K562 (cell line): Measurements from ENCODE around the gene LRMDA. TPM values are rescaled to one million over a fixed set of nuclear protein-coding genes. Genes with fewer than 3 reads are reported as not detected.

Experiments
- ATAC-seq: fragments of 200-7000 bp; cut with Tn5 transposase; 3 replicates; pipeline ENCODE4 v1.9.1; 2020; ENCODE audit warnings: moderate library complexity
- BruUV-seq: library from RNA; stranded (reverse); fragments of 400-500 nt; replicated peaks from 2 replicates; lab custom pipeline; 2021; lab: Mats Ljungman, UMichigan
- CTCF ChIA-PET: fragments of 300-600 bp; formaldehyde crosslinking; extraction: SDS; loops from one replicate; lab custom pipeline; 2021; ENCODE audit warnings: low intra/inter-chr PET ratio; lab: Yijun Ruan, JAX
- POLR2A ChIA-PET: fragments of 300-600, 350-650 bp; sonication (Branson Sonifier 250); formaldehyde crosslinking; extraction: SDS; loops from one replicate; lab custom pipeline; 2021; ENCODE audit warnings: antibody characterized with exemption, inconsistent platforms; lab: Yijun Ruan, JAX
- DNase-seq, 4 experiments: peaks; one replicate each; pipeline versions ENCODE4 v3.0.0 to v3.0.0-alpha.2; 2011 to 2018; ENCODE audit warnings: low spot score in 3 of 4, mixed read lengths in 3 of 4; ENCODE audit errors: extremely low read depth in 1 of 4
- FAIRE-seq: peaks from 2 replicates; lab custom pipeline; 2011; peaks lifted over from hg19 to GRCh38; lab: Jason Lieb, UNC
- H2AFZ ChIP-seq: 2 replicates; pipeline ENCODE4 v1.6.0; 2011; ENCODE audit warnings: low read depth, low read length, control low read depth, inconsistent platforms
- H3K27ac ChIP-seq: fragments of 200-600 bp; 3 replicates; pipeline ENCODE4 v1.8.0; 2011; ENCODE audit warnings: low read depth, mild to moderate bottlenecking, control low read depth, inconsistent platforms, low read length, moderate library complexity, mixed read lengths; ENCODE audit errors: extremely low read depth
- H3K27me3 ChIP-seq, 2 experiments: fragments of 300-600 bp in 1 of 2; 2 replicates in 1 of 2; 3 replicates in 1 of 2; pipeline versions ENCODE4 v1.6.0 to v1.8.0; 2011; ENCODE audit warnings: inconsistent platforms in 2 of 2, low read length in 2 of 2, mild to moderate bottlenecking in 1 of 2, mixed read lengths in 1 of 2, moderate library complexity in 1 of 2; ENCODE audit not compliant: control insufficient read depth in 2 of 2, insufficient read depth in 2 of 2
- H3K36me3 ChIP-seq: fragments of 300-600 bp; 3 replicates; pipeline ENCODE4 v1.8.0; 2011; ENCODE audit warnings: mild to moderate bottlenecking, low read length, inconsistent platforms; ENCODE audit not compliant: control insufficient read depth, insufficient read depth
- H3K4me1 ChIP-seq, 2 experiments: fragments of 200-600 bp in 1 of 2; replicated peaks in 1 of 2; 2 replicates in 1 of 2; 3 replicates in 1 of 2; pipeline versions ENCODE4 v1.5.1 to v1.8.0; 2011; ENCODE audit warnings: inconsistent platforms in 2 of 2, low read length in 2 of 2, mild to moderate bottlenecking in 1 of 2, mixed read lengths in 1 of 2, moderate library complexity in 1 of 2; ENCODE audit not compliant: control insufficient read depth in 2 of 2, insufficient read depth in 2 of 2
- H3K4me2 ChIP-seq: 2 replicates; pipeline ENCODE4 v1.6.1; 2011; ENCODE audit warnings: low read length, control low read depth, inconsistent platforms, mixed read lengths; ENCODE audit not compliant: insufficient read depth
- H3K4me3 ChIP-seq: fragments of 200-600 bp; sonication (generic), shearing (Covaris generic); 2 replicates; pipeline ENCODE4 v1.5.1; 2016; ENCODE audit warnings: control low read depth, inconsistent platforms
- H3K79me2 ChIP-seq: fragments of 200-600 bp; 3 replicates; pipeline ENCODE4 v1.8.0; 2011; ENCODE audit warnings: low read length, inconsistent platforms; ENCODE audit not compliant: control insufficient read depth, insufficient read depth
- H3K9ac ChIP-seq, 2 experiments: 2 replicates each; pipeline versions ENCODE4 v1.6.0 to v1.6.1; 2011; ENCODE audit warnings: low read depth in 2 of 2, low read length in 2 of 2, control low read depth in 1 of 2, inconsistent platforms in 1 of 2, mild to moderate bottlenecking in 1 of 2, mixed read lengths in 1 of 2; ENCODE audit not compliant: insufficient read depth in 1 of 2
- H3K9me1 ChIP-seq: one replicate; pipeline ENCODE4 v1.6.0; 2011; ENCODE audit warnings: inconsistent platforms, mild to moderate bottlenecking, low read length, moderate library complexity; ENCODE audit not compliant: control insufficient read depth, insufficient read depth
- H3K9me3 ChIP-seq: replicated peaks from 2 replicates; pipeline ENCODE4 v1.5.1; 2011; ENCODE audit warnings: low read depth, low read length, inconsistent platforms; ENCODE audit not compliant: control insufficient read depth, insufficient read depth
- H4K20me1 ChIP-seq: replicated peaks from 2 replicates; pipeline ENCODE4 v1.6.1; 2011; ENCODE audit warnings: low read length, inconsistent platforms, mixed read lengths; ENCODE audit not compliant: control insufficient read depth, insufficient read depth
- CEBPG ChIP-seq, 3 experiments: fragments of 200-800 bp in 1 of 3; sonication (Bioruptor generic) in 1 of 3; sonication (generic) in 1 of 3; formaldehyde crosslinking in 1 of 3; IDR thresholded peaks in 2 of 3; conservative IDR thresholded peaks in 1 of 3; 2 replicates each; pipeline versions ENCODE4 v1.6.1 to v1.8.0; 2016 to 2022; ENCODE audit warnings: missing compliant biosample characterization in 2 of 3, missing genetic modification characterization in 2 of 3, mild to moderate bottlenecking in 1 of 3, missing genetic modification reagents in 1 of 3
- CSDE1 ChIP-seq, 2 experiments: fragments of 450-650 bp; IDR thresholded peaks; 2 replicates each; pipeline ENCODE4 v1.6.1; 2016; ENCODE audit warnings: mild to moderate bottlenecking in 1 of 2
- POU5F1 ChIP-seq: fragments of 150-350 bp; IDR thresholded peaks from 2 replicates; pipeline ENCODE4 v1.6.1; 2014; ENCODE audit warnings: borderline replicate concordance, low read length, low read depth, mild to moderate bottlenecking; ENCODE audit not compliant: partially characterized antibody
- RFX7 ChIP-seq: fragments of 250-450 bp; sonication (Bioruptor Pico); IDR thresholded peaks from 2 replicates; pipeline ENCODE4 v1.5.1; 2021; ENCODE audit warnings: mild to moderate bottlenecking
- RUNX1 ChIP-seq: sonication (generic); IDR thresholded peaks from 2 replicates; pipeline ENCODE4 v1.6.1; 2016; ENCODE audit warnings: antibody characterized with exemption, low read depth
- SAP30 ChIP-seq: fragments of 200-600 bp; sonication (generic); IDR thresholded peaks from 2 replicates; pipeline ENCODE4 v1.6.1; 2012; ENCODE audit warnings: borderline replicate concordance, low read depth, mild to moderate bottlenecking, moderate library complexity, low read length, control low read depth, inconsistent platforms; ENCODE audit not compliant: insufficient read depth, poor library complexity, severe bottlenecking
- SMARCB1 ChIP-seq: IDR thresholded peaks from 2 replicates; pipeline ENCODE4 v1.6.1; 2011; ENCODE audit warnings: improper control_type of control experiment, low read depth; ENCODE audit not compliant: insufficient read length
- SRSF7 ChIP-seq: fragments of 200-400 bp; formaldehyde crosslinking; optimal IDR thresholded peaks from 2 replicates; pipeline ENCODE3; 2017; ENCODE audit warnings: mild to moderate bottlenecking, low read depth, low read length
- TBL1XR1 ChIP-seq, 2 experiments: IDR thresholded peaks; 2 replicates each; pipeline ENCODE4 v1.6.1; 2012; ENCODE audit warnings: improper control_type of control experiment in 2 of 2, low read length in 2 of 2, mild to moderate bottlenecking in 1 of 2
- TFAM ChIP-seq: fragments of 250-450 bp; sonication (Bioruptor Pico); conservative IDR thresholded peaks from 2 replicates; pipeline ENCODE4 v1.5.0; 2021; ENCODE audit warnings: mild to moderate bottlenecking, moderate library complexity
- THRAP3 ChIP-seq: fragments of 450-650 bp; IDR thresholded peaks from 2 replicates; pipeline ENCODE4 v1.6.1; 2016; ENCODE audit warnings: mild to moderate bottlenecking, inconsistent platforms, borderline replicate concordance
- ZNF589 ChIP-seq: fragments of 200-800 bp; sonication (Bioruptor generic); IDR thresholded peaks from 2 replicates; pipeline ENCODE4 v1.6.1; 2016; ENCODE audit warnings: low read depth, missing genetic modification characterization, missing compliant biosample characterization
- WGBS: fragments of 100-300 bp; shearing (Covaris generic); methylation state at CpG from one replicate; pipeline ENCODE4 v1.1.6; 2016; ENCODE audit warnings: low coverage, mixed read lengths; ENCODE audit not compliant: insufficient coverage; ENCODE audit errors: missing lambda C conversion rate; 5-methylcytosine and 5-hydroxymethylcytosine counted together
- in situ Hi-C: fragments of 300-500 bp; cut with MboI; formaldehyde crosslinking; loops from 4 replicates; pipeline ENCODE4 v1.15.0; 2018; ENCODE audit warnings: inconsistent platforms, mixed read lengths
- intact Hi-C: fragments of 100-400 bp; cut with micrococcal nuclease; formaldehyde crosslinking; loops from 2 replicates; pipeline ENCODE4 v1.14.2; 2022
- polyA plus RNA-seq, 8 experiments: library from polyadenylated mRNA; depleted of rRNA in 4 of 8; stranded (reverse) in 5 of 8; unstranded in 3 of 8; fragments of >200 nt; fragmentation: Nextera tagmentation in 2 of 8; fragmentation: Illumina TruSeq in 1 of 8; extraction: Ambion mirVana in 2 of 8; extraction: Trizol in 1 of 8; gene quantifications; 2 replicates each; pipeline versions ENCODE4 v1.2.1 to v1.2.3, GENCODE V29; 2011 to 2014; ENCODE audit warnings: inconsistent platforms in 1 of 8, missing spikeins in 1 of 8
- total RNA-seq, 7 experiments: library from RNA; depleted of rRNA in 6 of 7; stranded (reverse); fragments of >200 nt in 6 of 7; fragmentation: Illumina TruSeq in 2 of 7; extraction: Trizol in 2 of 7; gene quantifications; 2 replicates each; pipeline versions ENCODE4 v1.2.1 to v1.2.3, GENCODE V29; 2011 to 2021; ENCODE audit warnings: low replicate concordance in 1 of 7
- TF ChIP-seq, protein P1 (sequence below): sonication (generic); formaldehyde crosslinking; IDR thresholded peaks from 2 replicates; pipeline ENCODE4 v1.8.1; 2023; ENCODE audit warnings: mild to moderate bottlenecking, missing genetic modification reagents
- TF ChIP-seq, protein P2 (sequence below): fragments of 250-450 bp; sonication (Bioruptor Pico); IDR thresholded peaks from 2 replicates; pipeline ENCODE4 v1.9.0; 2021; ENCODE audit warnings: mild to moderate bottlenecking, inconsistent platforms
- TF ChIP-seq, protein P3 (sequence below): sonication (generic); formaldehyde crosslinking; IDR thresholded peaks from 2 replicates; pipeline ENCODE4 v1.8.0; 2022; ENCODE audit warnings: mild to moderate bottlenecking, missing genetic modification reagents

LRMDA gene
- total and polyA plus RNA-seq, 9 of the 15 experiments (the other 6 are each of a cell fraction or from before 2014, with no cell fraction given), result 0.25 TPM; not detected in 8

DNA sequence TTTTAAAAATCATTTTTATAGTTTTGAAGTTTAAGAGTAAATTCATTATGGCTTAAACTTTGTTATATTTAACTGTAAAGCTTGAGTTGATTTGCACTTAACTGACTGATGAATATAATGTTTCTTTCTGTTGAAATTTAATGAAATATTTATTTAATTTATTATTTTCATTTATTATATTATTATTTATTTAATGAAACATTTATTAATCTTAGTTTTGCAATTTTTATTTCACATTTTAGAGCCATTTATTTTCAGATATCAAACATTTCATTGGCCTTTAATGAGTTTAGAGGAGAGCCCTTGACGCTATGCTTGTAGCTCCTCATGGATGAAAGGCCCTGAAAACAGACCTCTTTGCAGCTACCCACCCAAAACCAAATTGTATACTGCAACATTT is 570.0 kb downstream of the LRMDA start (continued):
- no peak for TF ChIP-seq POU5F1
- TF ChIP-seq ZNF589 (CRISPR knock-in tag), result no peak
- no peak for TF ChIP-seq SRSF7
- TF ChIP-seq CEBPG (CRISPR knock-in tag; IDR thresholded peaks at IDR 0.05), result no peak
- no peak for TF ChIP-seq CEBPG (tag; conservative IDR thresholded peaks at IDR 0.05 in 1 of 2, IDR thresholded peaks at IDR 0.05 in 1 of 2)
- TF ChIP-seq TBL1XR1 (IDR thresholded peaks at IDR 0.05; ENCODE audit: low read length in 2 of 2), result no peak
- TF ChIP-seq, all 486 proteins: peak for 0

DNA sequence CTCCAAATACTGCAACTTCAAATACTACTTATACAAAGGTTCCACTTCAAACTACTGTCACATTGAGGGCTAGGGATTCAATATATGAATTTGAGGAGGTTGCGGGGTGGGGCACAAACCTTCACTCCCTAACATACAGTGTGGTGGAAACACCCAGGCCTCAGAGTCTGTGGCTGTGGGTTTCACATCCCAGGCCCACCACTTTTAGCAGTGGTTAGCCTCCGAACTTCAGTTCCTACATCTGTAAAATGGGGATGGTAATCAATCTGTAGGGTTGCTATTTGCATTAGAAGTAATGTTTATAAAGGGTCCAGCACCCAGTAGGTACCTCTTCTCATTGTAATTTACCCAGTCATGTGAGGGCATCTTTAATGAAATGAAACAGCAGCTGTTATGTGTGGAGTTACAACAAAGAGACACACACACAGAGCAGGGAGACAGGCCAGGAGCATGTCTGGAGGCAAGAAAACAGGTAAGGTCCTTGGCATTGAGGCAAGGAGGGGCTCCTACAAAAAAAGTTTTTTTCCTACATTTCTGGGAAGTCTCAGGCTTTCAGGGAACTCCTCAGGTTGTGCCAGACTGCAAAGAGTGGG is 570.9 kb downstream of the LRMDA start:
- CTCF ChIA-PET, result no interaction called here
- intact Hi-C loops, result no loop called here
- no peak for TF ChIP-seq CSDE1 (IDR thresholded peaks at IDR 0.05)
- TF ChIP-seq, protein P1, sequence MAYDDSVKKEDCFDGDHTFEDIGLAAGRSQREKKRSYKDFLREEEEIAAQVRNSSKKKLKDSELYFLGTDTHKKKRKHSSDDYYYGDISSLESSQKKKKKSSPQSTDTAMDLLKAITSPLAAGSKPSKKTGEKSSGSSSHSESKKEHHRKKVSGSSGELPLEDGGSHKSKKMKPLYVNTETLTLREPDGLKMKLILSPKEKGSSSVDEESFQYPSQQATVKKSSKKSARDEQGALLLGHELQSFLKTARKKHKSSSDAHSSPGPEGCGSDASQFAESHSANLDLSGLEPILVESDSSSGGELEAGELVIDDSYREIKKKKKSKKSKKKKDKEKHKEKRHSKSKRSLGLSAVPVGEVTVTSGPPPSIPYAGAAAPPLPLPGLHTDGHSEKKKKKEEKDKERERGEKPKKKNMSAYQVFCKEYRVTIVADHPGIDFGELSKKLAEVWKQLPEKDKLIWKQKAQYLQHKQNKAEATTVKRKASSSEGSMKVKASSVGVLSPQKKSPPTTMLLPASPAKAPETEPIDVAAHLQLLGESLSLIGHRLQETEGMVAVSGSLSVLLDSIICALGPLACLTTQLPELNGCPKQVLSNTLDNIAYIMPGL (CRISPR knock-in tag), result no peak
- TF ChIP-seq, protein P2, sequence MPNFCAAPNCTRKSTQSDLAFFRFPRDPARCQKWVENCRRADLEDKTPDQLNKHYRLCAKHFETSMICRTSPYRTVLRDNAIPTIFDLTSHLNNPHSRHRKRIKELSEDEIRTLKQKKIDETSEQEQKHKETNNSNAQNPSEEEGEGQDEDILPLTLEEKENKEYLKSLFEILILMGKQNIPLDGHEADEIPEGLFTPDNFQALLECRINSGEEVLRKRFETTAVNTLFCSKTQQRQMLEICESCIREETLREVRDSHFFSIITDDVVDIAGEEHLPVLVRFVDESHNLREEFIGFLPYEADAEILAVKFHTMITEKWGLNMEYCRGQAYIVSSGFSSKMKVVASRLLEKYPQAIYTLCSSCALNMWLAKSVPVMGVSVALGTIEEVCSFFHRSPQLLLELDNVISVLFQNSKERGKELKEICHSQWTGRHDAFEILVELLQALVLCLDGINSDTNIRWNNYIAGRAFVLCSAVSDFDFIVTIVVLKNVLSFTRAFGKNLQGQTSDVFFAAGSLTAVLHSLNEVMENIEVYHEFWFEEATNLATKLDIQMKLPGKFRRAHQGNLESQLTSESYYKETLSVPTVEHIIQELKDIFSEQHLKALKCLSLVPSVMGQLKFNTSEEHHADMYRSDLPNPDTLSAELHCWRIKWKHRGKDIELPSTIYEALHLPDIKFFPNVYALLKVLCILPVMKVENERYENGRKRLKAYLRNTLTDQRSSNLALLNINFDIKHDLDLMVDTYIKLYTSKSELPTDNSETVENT (CRISPR knock-in tag), result no peak
- TF ChIP-seq THRAP3, result no peak
- TF ChIP-seq RUNX1, result no peak
- TF ChIP-seq, protein P3, sequence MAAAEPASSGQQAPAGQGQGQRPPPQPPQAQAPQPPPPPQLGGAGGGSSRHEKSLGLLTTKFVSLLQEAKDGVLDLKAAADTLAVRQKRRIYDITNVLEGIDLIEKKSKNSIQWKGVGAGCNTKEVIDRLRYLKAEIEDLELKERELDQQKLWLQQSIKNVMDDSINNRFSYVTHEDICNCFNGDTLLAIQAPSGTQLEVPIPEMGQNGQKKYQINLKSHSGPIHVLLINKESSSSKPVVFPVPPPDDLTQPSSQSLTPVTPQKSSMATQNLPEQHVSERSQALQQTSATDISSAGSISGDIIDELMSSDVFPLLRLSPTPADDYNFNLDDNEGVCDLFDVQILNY (CRISPR knock-in tag), result no peak
- no peak for TF ChIP-seq SAP30
- no peak for TF ChIP-seq TFAM (CRISPR knock-in tag)
- no peak for TF ChIP-seq RFX7 (CRISPR knock-in tag)
- no peak for TF ChIP-seq SMARCB1

More for the DNA sequence above, 570.9 kb downstream of the LRMDA start:
- no TSS peak for BruUV-seq
- FAIRE-seq (no peak), ATAC-seq (no peak), DNase-seq (no peak)
- H3K9me1 ChIP-seq, result no peaks in the 10 kb centered on the region
- no peaks in the 10 kb centered on the region for H3K9me3 ChIP-seq
- H3K4me2 ChIP-seq, result no peak overlapping the region
- H2AFZ ChIP-seq, result no peak overlapping the region
- no peak overlapping the region for H3K9ac ChIP-seq
- H3K36me3 ChIP-seq, result no peaks in the 10 kb centered on the region
- H3K27ac ChIP-seq, result no peak overlapping the region
- H4K20me1 ChIP-seq, result no peaks in the 10 kb centered on the region
- in situ Hi-C loops, result no loop called here
- WGBS, result 3% methylated on average over 2 of the region's 2 CpGs
- no peaks in the 10 kb centered on the region for H3K4me1 ChIP-seq
- H3K79me2 ChIP-seq, result no peaks in the 10 kb centered on the region
- H3K4me3 ChIP-seq, result no peak overlapping the region
- POLR2A ChIA-PET, result no interaction called here
- peaks cover 2 to 12% of the 10 kb centered on the region in 2 experiments; a peak in 2 of 5 replicates for H3K27me3 ChIP-seq
